Pons (tissue), 1 donor: ENCODE measurements around the gene ENGASE.
"Not testable (repeated sequence)": the region's sequence is repeated elsewhere in the genome, so short reads cannot be mapped to it uniquely, and the experiment has no call there.

ENCODE experiments used
- DNase-seq: peaks from one replicate; pipeline ENCODE4 v3.0.0-alpha.2; 2016; ENCODE audit warnings: low spot score

Gene ENGASE

GRCh38 chr17:79052131-79052530 is 22.5 kb upstream of the ENGASE start:
- no peak for DNase-seq

DNA sequence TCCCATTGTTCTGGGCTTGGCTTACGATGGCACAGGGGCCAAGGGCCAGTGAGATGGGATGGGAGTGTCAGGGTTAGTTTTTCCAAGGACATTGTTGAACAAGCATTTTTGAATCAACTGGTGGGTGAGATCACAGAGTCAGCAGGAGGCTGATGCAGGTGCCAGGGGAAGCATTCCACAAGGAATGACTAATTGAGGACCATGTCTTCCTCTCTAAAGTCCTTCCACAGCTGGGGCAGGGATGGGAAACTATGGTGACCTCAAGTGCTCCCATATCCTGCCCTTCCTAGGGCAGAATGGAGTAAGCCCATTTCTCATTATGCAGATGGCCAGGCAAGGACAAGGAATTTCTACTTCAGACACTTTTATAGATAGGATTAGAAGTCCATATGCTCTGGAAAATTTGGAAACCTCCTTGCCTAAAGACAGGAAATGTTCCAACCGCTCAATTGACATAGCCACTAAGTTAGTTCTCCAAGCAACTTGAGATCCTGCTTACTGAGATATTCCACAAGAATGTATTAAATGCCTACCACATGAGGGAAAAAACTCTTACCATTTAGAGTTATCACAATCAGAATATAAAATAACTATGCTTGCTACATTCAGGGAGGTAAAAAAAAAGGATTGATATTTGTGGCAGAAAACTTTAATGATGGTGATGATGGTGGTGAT is 21.2 kb upstream of the ENGASE start:
- DNase-seq: no peak

GRCh38 chr17:79054200-79054960 is 20.2 kb upstream of the ENGASE start:
- DNase-seq: no peak

DNA sequence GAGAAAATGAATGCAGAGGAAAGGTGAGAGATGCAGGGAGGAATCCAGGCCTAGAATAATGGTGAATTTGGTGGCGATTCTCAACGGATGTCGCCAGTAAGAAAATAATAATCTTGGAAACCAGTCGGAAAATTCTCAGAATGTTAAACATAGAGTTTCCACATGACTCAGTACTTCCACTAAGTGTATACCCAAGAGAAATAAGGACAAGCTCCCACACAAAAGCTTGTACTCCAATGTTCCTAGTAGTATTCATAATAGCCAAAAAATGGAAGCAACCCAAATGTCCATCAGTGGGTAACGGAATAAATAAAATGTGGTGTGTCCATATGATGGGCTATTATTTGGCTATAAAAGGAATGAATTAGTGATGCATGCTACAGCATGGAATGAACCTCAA is 19.4 kb upstream of the ENGASE start:
- DNase-seq: no peak

DNA sequence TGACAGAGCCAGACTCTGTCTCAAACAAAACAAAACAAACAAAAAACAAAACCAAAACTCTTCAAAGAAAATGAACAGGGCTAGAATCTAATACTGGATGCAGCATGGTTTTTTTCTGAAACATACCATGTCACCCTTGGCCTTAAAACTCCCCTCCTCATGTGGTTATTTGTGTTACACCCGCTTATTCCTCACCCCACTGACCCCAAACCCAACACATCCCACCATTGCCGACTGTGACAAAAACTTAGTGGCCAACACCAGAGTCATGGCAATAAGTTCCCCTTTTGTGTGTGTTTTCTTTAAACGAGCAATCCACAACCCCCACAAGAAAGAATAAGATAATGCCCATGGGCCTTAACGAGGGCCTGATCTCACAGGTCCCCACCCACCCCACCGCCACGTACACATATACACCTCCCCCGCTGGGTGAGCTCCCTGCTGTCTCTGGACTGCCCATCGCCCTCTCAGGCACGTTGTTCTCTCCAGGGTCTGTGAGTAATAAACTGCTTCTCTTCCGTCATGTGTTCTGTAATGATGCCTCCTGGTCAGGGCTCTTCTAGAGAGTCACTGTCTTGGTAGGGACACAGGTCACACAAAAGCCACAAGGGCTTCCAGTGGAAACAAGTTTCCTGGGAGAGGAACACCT is 16.8 kb upstream of the ENGASE start:
- no peak for DNase-seq

DNA sequence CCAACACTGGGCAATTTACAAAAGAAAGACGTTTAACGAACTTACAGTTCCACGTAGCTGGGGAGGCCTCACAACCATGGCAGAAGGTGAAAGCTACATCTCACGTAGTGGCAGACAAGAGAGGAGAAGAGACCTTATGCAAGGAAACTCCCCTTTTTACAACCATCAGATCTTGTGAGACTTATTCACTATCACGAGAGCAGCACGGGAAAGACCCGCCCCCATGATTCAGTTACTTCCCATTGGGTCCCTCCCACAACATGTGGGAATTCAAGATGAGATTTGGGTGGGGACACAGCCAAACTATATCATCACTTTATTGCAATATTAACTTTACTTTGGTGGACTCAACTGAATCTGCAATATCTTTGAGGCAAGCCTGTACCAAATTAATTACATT is 11.9 kb upstream of the ENGASE start:
- no peak for DNase-seq

DNA sequence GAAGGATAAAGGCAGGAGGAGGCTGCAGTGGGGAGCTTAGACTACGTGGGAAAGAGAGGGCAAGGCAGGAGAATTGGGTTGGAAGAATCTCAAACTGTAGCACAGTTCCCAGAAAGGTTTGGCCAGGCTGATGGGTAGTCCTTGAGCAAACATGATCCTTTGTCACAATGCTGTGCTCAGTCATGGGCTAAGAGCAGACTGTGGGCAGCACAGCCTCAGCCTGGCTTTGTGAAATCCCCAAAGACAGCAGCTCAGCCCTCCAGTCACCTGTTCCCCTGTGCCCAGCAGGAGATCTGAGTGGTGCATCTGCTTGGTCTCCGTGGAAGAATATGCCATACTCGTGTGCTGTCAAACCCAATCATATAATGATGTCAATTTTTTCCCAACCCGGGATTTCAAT is 10.6 kb upstream of the ENGASE start:
- no peak for DNase-seq

GRCh38 chr17:79065105-79065670 is 9.4 kb upstream of the ENGASE start:
- DNase-seq: peak; percentile 56

- DNase-seq: no peak
Measured at GRCh38 chr17:79066963-79067362, 7.7 kb upstream of the ENGASE start.

GRCh38 chr17:79070266-79070880 is 4.3 kb upstream of the ENGASE start:
- DNase-seq: no peak

DNA sequence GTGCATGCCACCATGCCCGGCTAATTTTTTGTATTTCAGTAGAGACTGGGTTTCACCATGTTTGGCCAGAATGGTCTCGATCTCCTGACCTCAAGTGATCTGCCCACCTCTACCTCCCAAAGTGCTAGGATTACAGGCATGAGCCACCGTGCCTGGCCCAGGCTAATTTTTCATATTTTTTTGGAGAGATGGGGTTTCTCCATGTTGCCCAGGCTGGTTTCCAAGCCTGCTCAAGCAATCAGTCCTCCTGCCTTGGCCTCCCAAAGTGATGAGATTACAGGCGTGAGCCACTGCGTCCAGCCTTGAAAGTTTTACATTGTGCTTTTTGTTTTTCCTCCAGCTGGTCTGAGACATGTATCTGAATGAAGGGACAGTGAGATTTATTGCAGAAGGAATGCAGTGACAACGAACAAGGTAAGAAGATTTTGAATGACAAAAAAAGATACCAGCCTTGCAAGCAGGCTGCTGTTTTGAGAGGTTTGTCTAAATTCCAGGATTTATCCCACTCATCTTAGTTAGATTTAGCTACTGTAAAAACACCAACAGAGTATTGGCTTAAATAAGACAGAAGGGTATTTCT is 3.4 kb upstream of the ENGASE start:
- no peak for DNase-seq

DNA sequence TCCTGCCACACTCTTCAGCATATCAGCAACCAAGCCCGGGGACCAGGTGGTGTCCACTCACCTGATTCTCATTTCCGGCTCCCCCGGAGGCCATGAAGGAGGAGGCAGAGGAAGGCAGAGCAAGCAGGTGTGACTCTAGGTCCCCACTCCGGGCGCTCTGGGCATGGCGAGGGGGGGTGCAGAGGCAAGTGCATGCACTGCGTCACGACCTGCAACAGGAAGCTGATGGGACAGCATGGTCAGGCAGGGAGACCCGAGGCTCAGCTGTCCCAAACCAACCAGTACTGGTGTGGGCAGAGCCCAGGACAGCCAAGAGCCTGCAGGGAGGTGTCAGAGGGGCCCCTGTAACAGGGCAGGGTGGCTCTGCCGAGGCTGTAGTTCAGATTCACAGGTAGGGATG is 2.1 kb upstream of the ENGASE start:
- DNase-seq: no peak

GRCh38 chr17:79073016-79073705 is 1.5 kb upstream of the ENGASE start:
- DNase-seq: no peak

DNA sequence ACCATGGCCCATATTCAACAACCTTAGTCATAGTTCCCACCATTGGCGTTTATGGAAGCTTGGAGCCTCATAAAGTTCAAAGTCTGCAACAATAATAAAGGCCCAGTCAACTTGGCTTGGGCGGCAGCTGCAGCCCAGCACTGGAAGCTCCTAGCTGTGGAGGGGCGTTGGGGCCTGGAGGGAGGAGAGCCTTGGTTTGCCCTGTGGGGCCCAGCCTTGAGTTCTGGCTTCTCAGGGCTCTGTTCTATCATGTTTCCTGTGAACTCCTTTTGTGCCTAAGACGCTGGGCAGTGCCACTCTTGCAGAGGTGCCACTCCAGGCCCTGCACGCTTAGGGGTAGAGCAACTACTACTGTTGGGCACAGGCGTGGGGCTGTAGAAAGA is 927 bp upstream of the ENGASE start:
- DNase-seq: no peak

- not testable (repeated sequence) for DNase-seq
Measured at GRCh38 chr17:79074121-79074648, 439 bp upstream of the ENGASE start.

- no peak for DNase-seq
Measured at GRCh38 chr17:79075446-79075750, 774 bp downstream of the ENGASE start.

- DNase-seq: no peak
Measured at GRCh38 chr17:79075861-79076406, 1.3 kb downstream of the ENGASE start.

DNA sequence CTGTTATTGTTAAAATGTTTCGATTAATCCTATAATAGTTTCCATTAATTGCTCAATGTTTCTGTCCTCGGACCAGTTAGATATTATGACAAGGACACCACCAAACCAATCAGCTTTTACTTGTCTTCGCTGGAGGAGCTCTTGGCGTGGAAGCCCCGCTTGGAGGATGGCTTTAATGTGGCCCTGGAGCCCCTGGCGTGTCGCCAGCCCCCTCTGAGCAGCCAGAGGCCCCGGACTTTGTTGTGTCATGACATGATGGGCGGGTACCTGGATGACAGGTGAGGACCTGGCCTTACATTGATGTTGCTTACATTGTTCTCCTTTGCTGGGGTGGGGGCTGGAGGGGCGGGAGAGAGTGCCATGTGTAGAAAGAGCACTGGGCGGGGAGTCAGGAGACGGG is 3.0 kb downstream of the ENGASE start:
- no peak for DNase-seq

DNA sequence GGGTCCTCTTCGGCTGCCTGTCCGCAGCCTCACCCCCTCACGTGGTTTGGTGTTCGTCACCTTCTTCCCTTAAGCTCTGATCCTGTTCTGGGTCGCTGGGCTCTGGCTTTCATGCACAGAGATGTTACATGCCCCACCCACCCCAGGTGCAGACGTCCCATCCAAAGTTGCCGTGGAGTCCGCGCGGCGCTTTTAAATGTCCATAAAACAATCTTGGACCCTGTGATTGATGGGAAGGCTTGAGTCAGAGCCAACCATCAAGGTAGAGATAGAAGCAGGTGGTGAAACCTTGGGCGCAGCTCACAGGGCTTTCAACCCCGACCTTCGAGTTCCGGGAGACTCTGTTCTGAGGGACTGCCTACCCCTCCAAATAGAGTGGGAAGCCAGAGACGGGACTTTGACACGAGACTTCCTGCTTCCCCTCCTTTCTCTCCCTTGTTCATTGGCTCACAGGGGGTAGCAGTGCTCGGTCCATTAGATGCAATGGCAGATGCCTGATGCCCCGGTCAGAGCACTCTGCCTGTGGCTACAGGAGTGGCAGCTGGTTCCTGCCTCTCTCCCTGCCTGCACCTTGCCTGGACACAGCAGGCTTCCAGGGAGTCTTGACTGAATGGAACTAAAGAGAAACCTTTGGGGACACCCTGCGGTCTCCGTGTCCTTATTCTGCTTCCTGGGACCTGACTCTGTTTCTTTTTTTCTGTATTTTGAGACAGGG is 4.0 kb downstream of the ENGASE start:
- no peak for DNase-seq

DNA sequence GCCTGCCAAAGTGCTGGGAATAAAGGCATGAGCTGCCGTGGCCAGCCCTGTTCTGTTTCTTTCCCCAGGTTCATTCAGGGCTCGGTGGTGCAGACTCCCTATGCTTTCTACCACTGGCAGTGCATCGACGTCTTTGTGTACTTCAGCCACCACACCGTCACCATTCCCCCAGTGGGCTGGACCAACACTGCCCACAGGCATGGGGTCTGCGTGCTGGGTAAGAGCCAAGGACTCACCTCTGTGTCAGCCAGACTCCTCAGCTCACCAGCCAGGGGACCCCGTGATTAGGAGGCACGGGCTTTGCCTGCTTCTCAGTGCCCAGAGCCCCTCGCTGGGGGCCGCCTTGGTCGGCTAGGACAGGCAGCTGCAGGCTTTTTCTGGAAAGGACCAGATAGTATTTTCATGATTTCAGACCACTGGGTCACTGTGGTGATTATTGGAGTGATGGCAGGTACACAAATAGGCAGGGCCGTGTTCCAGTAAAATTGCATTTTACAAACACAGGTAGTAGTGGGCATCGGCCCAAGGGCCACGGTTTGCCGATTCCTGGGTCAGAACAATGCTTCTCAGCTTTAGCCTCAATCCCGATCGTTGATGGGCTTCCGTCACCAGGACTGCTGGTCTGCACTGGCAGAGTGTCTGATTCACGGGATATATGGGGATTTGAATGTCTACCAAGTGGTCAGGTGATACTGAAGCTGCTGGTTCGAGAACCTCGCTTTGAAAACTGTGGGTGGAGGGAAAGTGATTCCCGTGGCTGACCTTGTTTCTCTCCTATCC is 5.0 kb downstream of the ENGASE start:
- DNase-seq: no peak
